Hematopoietic multipotent progenitor cell treated with erythropoietin and hydrocortisone succinate and interleukin-3 and kit ligand, for 17 days (in vitro differentiated cells): ENCODE measurements around the gene ZNF79.

ENCODE experiments used
- DNase-seq: peaks from one replicate; pipeline ENCODE4 v3.0.0-alpha.2; 2015; ENCODE audit warnings: low spot score

ZNF79 gene

GRCh38 chr9:127398275-127398647 lies 25.9 kb upstream of the ZNF79 start:
- DNase-seq, result no peak

- DNase-seq, result no peak
Measured at GRCh38 chr9:127398715-127399400, 25.3 kb upstream of the ZNF79 start.

DNA sequence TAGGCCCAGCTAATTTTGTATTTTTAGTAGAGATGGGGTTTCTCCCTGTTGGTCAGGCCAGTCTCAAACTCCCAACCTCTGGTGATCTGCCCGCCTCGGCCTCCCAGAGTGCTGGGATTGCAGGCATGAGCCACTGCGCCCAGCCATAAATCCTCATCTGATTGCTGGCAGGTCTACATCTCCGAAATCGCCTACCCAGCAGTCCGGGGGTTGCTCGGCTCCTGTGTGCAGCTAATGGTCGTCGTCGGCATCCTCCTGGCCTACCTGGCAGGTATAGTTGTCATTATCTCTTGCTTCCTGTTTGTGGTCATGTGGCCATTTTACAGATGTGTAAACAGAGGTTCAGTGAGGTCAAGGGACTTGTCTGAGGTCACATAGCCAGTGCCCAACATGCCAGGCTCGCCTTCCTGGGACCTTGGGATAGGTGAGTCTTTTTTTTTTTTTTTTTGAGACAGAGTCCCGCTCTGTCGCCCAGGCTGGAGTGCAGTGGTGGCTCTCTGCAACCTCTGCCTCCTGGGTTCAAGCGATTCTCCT lies 24.4 kb upstream of the ZNF79 start:
- DNase-seq, result no peak

- DNase-seq, result no peak
Measured at GRCh38 chr9:127402401-127403090, 21.6 kb upstream of the ZNF79 start.

GRCh38 chr9:127403507-127404192 lies 20.5 kb upstream of the ZNF79 start:
- no peak for DNase-seq

- no peak for DNase-seq
Measured at GRCh38 chr9:127404631-127405030, 19.6 kb upstream of the ZNF79 start.

DNA sequence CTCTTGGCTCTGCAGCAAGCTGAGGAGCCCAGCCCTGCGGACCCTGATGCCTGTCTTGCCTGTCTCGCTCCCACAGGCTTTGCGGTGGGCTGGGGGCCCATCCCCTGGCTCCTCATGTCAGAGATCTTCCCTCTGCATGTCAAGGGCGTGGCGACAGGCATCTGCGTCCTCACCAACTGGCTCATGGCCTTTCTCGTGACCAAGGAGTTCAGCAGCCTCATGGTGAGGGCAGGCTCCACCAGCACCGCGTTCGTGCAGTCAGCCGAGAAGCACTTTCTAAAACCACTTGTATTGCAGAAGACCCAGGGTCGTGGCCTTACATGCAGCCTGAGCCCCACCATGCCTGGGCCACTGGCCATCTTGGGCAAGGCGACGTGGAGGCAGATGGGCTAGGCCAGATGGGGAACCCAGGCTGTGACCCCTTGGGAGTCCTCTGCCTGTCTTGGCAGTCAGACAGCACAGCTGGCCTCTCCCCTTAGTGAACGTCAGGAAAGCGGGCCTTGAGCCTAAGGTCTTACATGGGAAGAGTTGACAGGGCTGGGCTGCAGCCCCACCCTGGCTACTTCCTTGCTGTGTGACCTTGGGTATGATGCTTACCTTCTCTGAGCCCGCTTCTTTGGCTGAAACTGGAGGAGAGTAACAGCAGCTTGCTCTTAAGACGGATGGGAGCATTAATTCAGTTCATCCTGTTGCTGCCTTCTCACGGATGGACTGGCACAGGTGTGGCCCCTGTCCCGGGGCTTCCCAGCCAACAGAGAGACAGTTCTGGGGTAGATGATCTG lies 18.6 kb upstream of the ZNF79 start:
- DNase-seq, result no peak

GRCh38 chr9:127406799-127407491 lies 17.2 kb upstream of the ZNF79 start:
- DNase-seq, result no peak

DNA sequence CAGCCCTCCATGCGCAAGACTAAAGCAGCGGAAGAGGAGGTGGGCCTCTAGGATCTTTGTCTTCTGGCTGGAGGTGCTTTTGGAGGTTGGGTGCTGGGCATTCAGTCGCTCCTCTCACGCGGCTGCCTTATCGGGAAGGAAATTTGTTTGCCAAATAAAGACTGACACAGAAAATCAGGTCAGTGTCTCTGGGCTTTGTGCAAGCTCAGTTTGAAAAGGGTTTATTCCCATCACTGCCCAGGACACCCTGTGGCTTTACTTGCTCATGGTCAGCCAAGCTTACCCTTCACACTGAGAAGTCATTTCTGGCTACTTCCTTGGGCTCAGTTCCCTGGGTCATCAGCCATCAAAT lies 16.7 kb upstream of the ZNF79 start:
- no peak for DNase-seq

- no peak for DNase-seq
Measured at GRCh38 chr9:127411122-127411521, 13.1 kb upstream of the ZNF79 start.

DNA sequence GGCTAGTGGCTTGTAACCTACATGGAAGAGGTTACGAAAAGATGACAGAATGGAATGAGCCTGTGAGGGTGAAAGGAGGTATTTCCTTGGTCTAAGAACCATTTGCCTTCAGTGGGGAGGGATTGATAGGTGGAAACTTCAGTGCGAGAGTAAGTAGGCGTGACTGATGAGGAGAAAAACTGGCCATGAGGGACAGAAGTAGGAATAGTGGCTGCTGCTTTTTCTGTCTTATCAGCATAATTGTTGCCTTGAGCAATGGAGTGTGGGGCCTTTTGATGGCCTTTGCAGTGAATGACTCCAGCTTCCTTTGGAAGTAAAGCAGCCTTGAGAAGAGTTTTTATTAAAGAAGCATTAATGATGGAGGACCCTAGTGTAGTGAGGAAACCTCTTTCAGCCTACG lies 9.0 kb upstream of the ZNF79 start:
- no peak for DNase-seq

DNA sequence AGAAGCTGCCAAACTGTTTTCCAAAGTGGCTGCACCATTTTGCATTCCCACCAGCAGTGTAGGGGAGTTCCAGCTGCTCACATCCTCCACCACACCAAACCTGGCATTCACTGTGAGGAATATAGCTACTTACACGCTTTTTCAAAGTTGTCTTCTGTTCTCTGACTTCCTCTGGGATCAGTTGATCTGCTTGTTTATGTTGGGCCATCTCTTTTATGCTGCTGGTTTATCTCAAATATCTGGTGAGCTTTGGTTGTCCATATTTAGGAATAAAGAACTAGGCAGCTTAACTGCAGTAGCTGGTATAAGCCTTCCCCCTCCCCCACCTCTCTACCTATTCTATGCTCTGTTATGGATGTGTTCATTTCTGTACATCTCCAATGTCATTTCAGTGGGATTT lies 8.5 kb upstream of the ZNF79 start:
- DNase-seq, result no peak

DNA sequence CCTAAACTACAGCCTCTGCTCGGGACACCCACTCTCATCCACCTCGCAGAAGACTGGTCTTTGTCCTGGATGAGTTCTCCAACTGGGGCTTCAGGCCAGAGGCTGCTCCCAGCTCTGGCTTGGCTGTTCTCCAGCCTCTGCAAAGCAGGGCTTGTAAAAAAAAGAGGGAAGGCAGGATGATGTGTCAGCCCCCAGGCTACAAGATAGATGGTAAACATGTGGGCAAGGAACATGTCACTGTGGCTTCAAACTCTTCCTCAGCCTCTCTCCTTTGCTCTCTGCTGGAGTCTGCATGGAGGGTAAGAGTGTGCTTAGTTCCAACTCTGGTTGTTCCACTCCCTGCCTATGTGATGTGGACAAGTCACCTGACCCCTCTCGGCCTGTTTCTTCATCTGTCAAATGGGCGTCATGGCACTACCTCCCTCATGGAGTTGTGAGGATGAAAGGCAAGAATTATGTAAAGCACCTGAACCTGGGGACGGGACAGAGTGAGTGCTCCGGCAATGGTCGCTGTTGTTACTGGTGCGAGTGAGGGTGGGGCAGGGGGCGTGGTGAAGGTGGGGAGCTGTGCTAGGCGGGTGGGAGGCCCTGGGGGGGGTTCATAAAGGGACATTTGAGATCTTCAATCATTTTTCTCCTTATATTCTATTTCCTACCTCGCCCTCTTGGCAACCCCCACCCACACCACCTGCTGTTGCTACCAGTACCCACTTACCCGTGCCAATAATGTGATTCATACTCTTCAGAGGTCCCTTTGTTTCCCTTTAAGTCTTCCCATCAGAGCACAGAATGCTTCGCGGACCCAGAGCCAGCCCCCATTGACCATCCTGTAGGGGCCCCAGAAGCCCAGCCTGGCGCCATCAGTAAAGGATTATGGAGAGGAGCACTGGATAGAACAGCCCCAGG lies 6.8 kb upstream of the ZNF79 start:
- DNase-seq, result no peak

DNA sequence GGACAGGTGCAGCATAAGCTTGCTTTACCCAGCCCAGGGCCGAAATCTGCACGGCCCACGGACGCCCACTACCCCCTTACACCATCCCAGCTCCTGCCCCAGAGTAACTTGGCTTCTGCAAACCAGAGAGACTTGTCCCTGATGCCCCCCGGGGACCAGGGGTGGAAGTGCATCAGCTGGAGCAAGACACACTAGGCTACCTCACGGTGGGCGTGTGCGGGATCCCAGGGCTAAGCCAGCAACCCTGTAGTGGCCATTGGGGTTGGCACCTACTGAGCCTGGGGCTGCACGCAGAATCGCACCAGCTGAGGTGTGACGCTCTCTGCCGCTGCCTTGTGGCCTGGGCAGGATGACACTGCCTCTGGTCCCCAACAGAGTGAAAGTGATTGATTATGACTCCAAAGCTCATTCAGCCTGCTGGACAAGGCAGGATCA lies 6.1 kb upstream of the ZNF79 start:
- no peak for DNase-seq

GRCh38 chr9:127419348-127419747 lies 4.8 kb upstream of the ZNF79 start:
- DNase-seq, result no peak

- no peak for DNase-seq
Measured at GRCh38 chr9:127421057-127421456, 3.1 kb upstream of the ZNF79 start.

DNA sequence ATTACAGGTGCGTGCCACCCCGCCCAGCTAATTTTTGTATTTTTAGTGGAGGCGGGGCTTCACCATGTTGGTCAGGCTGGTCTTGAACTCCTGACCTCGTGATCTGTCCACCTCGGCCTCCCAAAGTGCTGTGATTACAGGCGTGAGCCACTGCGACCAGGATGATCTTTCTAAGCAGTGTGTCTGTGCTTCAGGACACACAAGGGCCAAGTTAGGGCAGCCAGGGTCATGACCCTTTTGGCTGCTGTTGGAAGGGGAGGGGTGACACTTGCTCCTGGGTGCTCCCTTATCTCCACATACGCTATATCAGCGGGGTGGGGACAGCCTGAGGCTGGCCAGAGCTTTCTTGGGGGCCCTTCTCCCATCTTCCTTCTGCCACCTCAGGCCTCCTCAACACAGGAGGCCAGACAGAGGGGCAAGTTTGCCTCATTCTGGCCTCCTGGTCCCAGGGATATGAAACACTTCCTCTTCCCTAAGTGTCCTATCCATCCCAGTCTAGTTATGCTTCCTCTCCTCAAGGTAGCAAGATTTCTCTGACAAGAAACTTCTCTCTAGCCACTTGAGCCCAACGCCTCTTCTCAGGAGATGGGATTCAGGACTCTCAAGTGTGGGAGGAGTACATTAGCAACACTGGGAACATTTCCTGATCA lies 1.9 kb upstream of the ZNF79 start:
- no peak for DNase-seq

GRCh38 chr9:127422787-127423186 lies 1.4 kb upstream of the ZNF79 start:
- no peak for DNase-seq

DNA sequence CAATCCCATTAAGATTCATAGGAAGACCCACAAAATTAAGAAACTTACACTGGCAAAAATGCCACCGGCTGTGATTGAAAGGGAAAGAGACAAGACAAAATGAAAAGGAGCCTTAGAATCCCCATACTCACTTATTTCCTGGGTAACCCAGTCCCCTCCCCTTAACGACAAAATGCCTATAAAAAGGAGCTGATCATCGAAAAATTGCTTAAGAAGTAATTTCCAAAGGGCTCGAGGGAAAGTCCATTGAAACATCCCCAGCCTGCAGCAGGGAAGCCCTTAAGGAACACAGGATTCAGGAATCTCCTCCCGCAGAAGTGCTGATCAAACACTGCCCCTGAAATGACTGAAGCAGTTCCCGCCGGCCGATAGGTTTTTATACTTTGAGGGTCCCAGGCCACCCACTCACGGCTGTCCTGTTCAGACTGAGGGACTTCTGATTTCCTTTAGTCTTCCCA lies 677 bp upstream of the ZNF79 start:
- DNase-seq, result no peak

DNA sequence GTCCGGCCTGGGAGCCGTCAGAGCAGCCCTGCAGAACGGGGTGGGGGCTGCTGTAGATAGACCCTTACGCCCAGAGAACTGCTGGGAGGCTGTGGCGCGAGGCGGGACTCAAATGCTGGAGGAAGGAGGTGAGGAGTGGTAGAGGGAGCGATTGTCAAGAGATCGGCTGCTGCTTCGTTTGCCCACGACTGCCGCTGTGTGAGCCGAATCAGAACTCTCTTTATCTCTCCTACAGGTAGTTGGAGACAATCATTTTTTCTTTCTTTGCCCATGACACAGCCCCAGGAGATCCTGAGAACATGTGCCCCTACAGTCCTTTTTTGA lies 456 bp downstream of the ZNF79 start:
- DNase-seq, result no peak
